T-helper 1 cell treated with Interleukin-12 subunit alpha and Interleukin-12 subunit beta and Interleukin-4 antibody, amounts not matched to agents 30 μg/mL and 1 μg/mL, for 36 hours (primary cell): ENCODE results near the gene ACADM.
"Not testable (repeated sequence)": the region's sequence is repeated elsewhere in the genome, so short reads cannot be mapped to it uniquely, and the experiment has no call there.

ENCODE experiments used
- H3K27ac Mint-ChIP-seq: one replicate; pipeline ENCODE4 v1.8.0; 2021; ENCODE audit warnings: mild to moderate bottlenecking, mixed read lengths
- H3K27me3 Mint-ChIP-seq: one replicate; pipeline ENCODE4 v1.8.0; 2021; ENCODE audit warnings: low read depth, mixed read lengths
- H3K36me3 Mint-ChIP-seq: one replicate; pipeline ENCODE4 v1.8.0; 2021; ENCODE audit warnings: low read depth, mixed read lengths
- H3K4me1 Mint-ChIP-seq: one replicate; pipeline ENCODE4 v1.8.0; 2021; ENCODE audit warnings: low read depth, mixed read lengths
- H3K4me3 Mint-ChIP-seq: one replicate; pipeline ENCODE4 v1.8.0; 2021; ENCODE audit warnings: mild to moderate bottlenecking, moderate library complexity, mixed read lengths
- H3K9me3 Mint-ChIP-seq: one replicate; pipeline ENCODE4 v1.8.0; 2021; ENCODE audit warnings: mixed read lengths

Gene ACADM

DNA sequence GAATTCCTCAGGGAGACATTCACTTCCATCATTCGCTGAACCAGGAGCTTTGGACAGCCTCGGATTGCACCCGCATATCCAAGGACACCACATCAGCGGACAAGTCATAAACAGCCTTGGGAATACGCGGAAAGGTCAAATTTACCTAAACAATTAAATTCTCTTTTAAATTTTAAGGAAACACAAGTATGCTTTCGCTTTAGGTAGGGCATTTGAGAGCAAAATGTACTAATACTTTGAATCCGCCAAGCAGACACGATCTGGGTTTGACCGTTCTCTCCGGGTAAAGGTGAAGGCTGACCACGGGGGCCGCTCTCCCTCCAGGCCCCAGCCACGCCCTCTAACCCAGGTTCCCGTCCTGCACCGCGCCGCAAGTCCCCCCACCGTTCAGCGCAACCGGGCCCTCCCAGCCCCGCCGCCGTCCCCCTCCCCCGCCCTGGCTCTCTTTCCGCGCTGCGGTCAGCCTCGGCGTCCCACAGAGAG, 479 bp upstream of the ACADM start:
- Mint-ChIP-seq H3K4me3 (peak overlapping the region; percentile 99), H3K27ac (peak overlapping the region; percentile 94), H3K27me3 (no peaks in the 10 kb centered on the region), H3K36me3 (peaks cover 2% of the 10 kb centered on the region), H3K4me1 (peaks cover 20% of the 10 kb centered on the region), H3K9me3 (no peaks in the 10 kb centered on the region)

DNA sequence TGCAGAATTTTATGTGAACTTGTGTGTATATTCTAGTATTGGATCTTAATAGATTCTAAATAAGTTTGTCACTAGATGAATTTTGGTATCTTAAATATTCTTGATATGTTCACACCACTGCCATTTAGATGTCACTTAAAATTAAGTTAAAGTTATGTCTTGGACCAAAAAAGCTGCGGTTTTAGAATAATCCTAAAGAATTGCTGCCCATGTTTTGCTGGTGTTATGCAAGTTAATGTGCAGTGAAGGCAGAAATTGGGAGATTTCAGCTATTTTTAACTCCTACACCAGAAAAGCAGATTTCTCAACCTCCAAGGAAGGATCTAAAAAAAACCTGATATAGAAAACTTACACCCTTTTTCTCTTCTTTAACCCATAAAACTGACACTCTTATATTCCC, 757 bp downstream of the ACADM start:
- H3K27me3 Mint-ChIP-seq: no peaks in the 10 kb centered on the region
- H3K36me3 Mint-ChIP-seq: peaks cover 5% of the 10 kb centered on the region
- peaks cover 20% of the 10 kb centered on the region for H3K4me1 Mint-ChIP-seq
- H3K27ac Mint-ChIP-seq: peak overlapping the region; percentile 94
- H3K4me3 Mint-ChIP-seq: peak overlapping the region; percentile 99
- no peaks in the 10 kb centered on the region for H3K9me3 Mint-ChIP-seq

DNA sequence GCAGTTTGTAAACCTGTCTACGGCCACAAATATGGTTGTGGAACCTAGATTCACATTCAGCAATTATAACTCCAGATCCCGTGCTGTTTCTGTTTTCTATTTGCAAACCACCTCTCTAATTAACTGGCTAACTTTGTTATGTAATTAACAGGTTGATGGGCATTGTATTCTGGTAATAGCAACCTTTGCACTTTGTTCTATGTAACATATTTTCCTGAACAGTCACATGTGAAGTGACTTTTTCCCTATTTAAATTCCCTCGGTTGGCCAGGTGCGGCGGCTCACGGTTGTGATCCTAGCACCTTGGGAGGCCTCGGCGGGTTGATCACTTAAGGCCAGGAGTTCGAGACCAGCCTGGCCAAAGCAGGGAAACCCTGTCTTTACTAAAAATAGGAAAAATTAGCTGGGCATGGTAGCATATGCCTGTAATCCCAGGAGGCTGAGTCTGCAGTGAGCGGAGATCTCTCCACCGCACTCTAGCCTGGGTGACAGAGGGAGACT, 1.4 kb downstream of the ACADM start:
- no peaks in the 10 kb centered on the region for H3K27me3 Mint-ChIP-seq
- no peaks in the 10 kb centered on the region for H3K9me3 Mint-ChIP-seq
- H3K27ac Mint-ChIP-seq: no peak overlapping the region
- peaks cover 20% of the 10 kb centered on the region for H3K4me1 Mint-ChIP-seq
- H3K36me3 Mint-ChIP-seq: peaks cover 5% of the 10 kb centered on the region
- peak overlapping the region; percentile 99 for H3K4me3 Mint-ChIP-seq

DNA sequence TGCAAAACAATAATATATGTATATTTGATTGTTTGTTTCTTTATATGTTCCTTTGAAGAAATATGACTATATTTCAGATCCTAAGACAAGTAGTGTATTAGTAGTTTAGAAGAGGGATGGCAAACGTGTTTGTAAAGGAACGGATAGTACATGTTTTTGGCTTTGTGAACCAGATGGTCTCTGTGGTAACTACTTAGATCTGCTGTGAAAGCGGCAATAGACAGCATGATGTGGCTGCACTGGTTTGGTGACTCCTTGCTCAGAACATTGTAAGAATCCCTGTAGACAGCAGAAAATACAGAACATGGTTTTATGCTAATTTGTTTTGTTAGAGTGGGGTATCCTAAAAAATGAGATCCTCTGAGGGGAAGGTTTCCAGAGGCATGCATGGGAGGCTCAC, 3.1 kb downstream of the ACADM start:
- no peaks in the 10 kb centered on the region for H3K9me3 Mint-ChIP-seq
- H3K27me3 Mint-ChIP-seq: no peaks in the 10 kb centered on the region
- H3K36me3 Mint-ChIP-seq: peaks cover 8% of the 10 kb centered on the region
- H3K4me3 Mint-ChIP-seq: no peak overlapping the region
- peaks cover 22% of the 10 kb centered on the region for H3K4me1 Mint-ChIP-seq
- no peak overlapping the region for H3K27ac Mint-ChIP-seq

DNA sequence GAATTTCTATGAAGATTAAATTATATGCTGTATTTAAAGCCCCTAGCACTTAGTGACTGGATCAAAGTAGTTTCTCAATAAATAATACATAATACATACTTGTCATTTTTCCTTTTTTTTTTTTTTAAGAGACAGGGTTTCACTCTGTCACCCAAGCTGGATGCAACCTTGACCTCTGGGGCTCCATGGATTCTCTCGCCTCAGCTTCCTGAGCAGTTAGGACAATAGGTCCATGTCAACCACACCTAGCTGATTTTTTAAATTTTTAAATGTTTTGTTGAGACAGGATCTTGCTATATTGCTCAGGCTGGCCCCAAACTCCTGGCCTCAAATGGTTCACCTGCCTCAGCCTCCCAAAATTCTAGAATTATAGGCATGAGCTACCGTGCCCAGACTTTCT, 5.9 kb downstream of the ACADM start:
- H3K27ac Mint-ChIP-seq: no peak overlapping the region
- no peaks in the 10 kb centered on the region for H3K27me3 Mint-ChIP-seq
- H3K36me3 Mint-ChIP-seq: peaks cover 23% of the 10 kb centered on the region
- no peak overlapping the region for H3K4me3 Mint-ChIP-seq
- H3K4me1 Mint-ChIP-seq: peaks cover 15% of the 10 kb centered on the region
- no peaks in the 10 kb centered on the region for H3K9me3 Mint-ChIP-seq

DNA sequence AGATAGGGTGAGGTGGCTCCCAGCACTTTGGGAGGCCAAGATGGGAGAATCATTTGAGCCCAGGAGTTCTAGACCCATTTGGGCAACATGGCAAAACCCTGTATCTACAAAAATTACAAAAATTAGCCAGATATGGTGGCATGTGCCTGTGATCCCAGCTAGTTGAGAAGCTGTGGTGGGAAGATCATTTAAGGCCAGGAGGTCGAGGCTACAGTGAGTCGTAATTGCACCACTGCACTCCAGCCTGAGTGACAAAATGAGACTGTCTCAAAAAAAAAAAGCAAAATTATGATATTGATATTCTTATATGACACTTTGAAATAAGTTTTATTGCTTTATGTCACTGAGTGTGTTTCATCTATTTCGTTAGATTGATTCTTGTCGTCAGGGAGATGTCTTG, 7.4 kb downstream of the ACADM start:
- H3K4me1 Mint-ChIP-seq: peaks cover 5% of the 10 kb centered on the region
- peaks cover 26% of the 10 kb centered on the region for H3K36me3 Mint-ChIP-seq
- H3K9me3 Mint-ChIP-seq: no peaks in the 10 kb centered on the region
- no peaks in the 10 kb centered on the region for H3K27me3 Mint-ChIP-seq
- no peak overlapping the region for H3K27ac Mint-ChIP-seq
- no peak overlapping the region for H3K4me3 Mint-ChIP-seq

DNA sequence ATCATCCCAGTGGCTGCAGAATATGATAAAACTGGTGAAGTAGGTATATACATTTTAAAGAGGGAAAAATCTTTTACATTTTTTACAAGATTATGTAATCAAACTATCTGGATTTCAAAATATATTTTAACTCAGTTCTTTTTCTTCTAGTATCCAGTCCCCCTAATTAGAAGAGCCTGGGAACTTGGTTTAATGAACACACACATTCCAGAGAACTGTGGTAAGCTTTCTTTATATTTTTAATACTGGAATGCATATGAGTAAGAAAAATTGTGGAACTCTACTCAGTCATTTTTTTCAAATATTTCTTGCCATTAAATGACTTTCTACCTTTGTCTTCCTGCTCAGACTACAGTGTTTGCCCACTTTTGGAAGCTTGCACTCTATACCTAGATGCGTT, 8.2 kb downstream of the ACADM start:
- Mint-ChIP-seq H3K27ac (no peak overlapping the region), H3K4me1 (peaks cover 3% of the 10 kb centered on the region), H3K9me3 (no peaks in the 10 kb centered on the region), H3K4me3 (no peak overlapping the region), H3K27me3 (no peaks in the 10 kb centered on the region), H3K36me3 (peaks cover 26% of the 10 kb centered on the region)

DNA sequence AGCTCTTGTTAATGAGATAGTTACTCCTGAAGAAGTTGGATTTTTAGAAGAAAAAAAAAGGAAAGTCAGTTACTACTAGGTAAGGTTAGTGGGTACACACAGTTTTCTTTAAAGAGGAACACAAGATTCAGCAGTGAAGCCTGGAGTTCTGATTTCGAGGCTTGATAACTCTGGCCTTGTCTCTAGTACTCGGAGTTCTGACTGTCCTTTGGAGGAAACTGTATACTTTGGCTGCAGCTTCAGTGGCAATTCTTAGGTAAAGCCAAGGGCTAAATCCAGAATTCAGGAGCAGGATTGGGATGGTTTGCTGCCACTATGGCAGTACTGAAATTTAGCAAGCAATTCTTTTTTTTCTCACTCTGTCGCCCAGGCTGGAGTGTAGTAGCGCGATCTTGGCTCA, 9.2 kb downstream of the ACADM start:
- Mint-ChIP-seq H3K4me1 (peaks cover 2% of the 10 kb centered on the region), H3K36me3 (peaks cover 27% of the 10 kb centered on the region), H3K4me3 (no peak overlapping the region), H3K9me3 (no peaks in the 10 kb centered on the region), H3K27me3 (no peaks in the 10 kb centered on the region), H3K27ac (no peak overlapping the region)

DNA sequence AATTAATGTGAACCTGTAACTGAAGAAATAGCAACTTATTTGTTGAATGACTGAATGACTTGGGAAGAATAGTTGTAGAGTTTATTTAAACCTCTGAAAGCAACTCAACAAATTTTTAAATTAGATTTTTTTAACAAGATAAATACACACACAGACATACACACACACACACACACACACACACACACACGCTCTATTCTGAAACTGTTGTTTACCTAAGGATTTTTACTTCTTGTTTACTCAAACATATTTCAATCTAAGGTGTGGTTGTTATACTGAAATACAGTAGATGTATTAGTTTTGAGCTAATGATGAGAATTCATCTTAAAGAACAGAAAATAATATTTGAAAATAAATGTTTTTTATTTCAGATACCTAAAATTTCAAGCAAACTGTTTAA, 11.5 kb downstream of the ACADM start:
- Mint-ChIP-seq H3K27me3 (no peaks in the 10 kb centered on the region), H3K9me3 (no peaks in the 10 kb centered on the region), H3K4me1 (peaks cover 2% of the 10 kb centered on the region), H3K27ac (no peak overlapping the region), H3K4me3 (no peak overlapping the region), H3K36me3 (peaks cover 31% of the 10 kb centered on the region)

DNA sequence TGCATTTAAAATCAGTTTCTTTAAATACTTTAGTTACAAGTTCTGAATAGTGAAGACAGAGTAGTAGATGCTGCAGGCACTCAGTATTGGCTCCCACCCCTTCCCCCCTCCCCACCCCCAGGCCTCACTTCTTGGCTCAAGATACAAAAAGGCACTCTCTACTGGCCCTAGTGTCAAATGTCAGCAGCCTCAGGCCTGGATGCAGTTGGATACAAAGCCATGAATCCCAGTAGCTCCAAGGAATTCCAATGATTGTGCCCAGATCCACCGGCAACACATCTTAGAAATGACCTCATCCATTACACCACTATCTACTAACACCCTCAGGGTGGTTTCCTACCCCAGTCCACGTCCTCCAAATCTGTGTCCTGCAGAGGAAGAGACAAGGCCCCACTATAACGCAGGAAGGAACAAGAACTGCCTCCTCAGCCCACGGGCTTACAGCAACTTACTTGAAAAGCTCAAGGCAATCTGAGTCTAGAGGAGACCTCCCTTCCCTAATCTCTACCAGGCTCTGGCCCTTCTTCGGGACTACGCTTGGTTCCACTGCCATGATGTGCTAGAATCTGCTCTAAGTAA, 17.6 kb downstream of the ACADM start:
- H3K36me3 Mint-ChIP-seq: peaks cover 25% of the 10 kb centered on the region
- no peaks in the 10 kb centered on the region for H3K27me3 Mint-ChIP-seq
- no peak overlapping the region for H3K27ac Mint-ChIP-seq
- no peaks in the 10 kb centered on the region for H3K9me3 Mint-ChIP-seq
- H3K4me3 Mint-ChIP-seq: no peak overlapping the region
- peaks cover 13% of the 10 kb centered on the region for H3K4me1 Mint-ChIP-seq

DNA sequence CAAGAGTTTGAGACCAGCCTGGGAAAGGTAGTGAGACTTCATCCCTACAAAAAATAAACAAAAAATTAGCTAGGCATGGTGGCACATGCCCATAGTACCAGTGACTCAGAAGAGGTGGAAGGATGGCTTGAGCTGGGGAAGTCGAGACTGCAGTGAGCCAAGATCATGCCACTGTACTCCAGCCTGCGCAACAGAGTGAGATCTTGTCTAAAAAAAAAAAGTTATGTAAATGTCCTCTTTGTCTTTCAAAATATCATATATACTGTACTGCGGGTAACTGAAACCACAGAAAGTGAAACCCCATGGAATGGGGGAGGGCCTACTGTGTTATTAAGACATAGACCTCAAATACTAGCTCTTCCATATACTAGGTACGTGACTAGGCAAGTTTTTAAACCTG, 20.8 kb downstream of the ACADM start:
- Mint-ChIP-seq H3K27me3 (no peaks in the 10 kb centered on the region), H3K9me3 (no peaks in the 10 kb centered on the region), H3K27ac (no peak overlapping the region), H3K4me1 (peaks cover 13% of the 10 kb centered on the region), H3K36me3 (peaks cover 18% of the 10 kb centered on the region), H3K4me3 (no peak overlapping the region)

DNA sequence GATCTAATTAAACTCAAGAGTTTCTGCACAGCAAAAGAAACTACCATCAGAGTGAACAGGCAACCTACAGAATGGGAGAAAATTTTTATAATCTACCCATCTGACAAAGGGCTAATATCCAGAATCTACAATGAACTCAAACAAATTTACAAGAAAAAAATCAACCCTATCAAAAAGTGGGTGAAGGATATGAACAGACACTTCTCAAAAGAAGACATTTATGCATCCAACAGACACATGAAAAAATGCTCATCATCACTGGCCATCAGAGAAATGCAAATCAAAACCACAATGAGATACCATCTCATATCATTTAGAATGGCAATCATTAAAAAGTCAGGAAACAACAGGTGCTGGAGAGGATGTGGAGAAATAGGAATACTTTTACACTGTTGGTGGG, 32.7 kb downstream of the ACADM start:
- not testable (repeated sequence) for H3K27me3 Mint-ChIP-seq, H3K27ac Mint-ChIP-seq, H3K4me3 Mint-ChIP-seq, H3K4me1 Mint-ChIP-seq
- H3K9me3 Mint-ChIP-seq: peaks cover 25% of the 10 kb centered on the region
- peaks cover 58% of the 10 kb centered on the region for H3K36me3 Mint-ChIP-seq

DNA sequence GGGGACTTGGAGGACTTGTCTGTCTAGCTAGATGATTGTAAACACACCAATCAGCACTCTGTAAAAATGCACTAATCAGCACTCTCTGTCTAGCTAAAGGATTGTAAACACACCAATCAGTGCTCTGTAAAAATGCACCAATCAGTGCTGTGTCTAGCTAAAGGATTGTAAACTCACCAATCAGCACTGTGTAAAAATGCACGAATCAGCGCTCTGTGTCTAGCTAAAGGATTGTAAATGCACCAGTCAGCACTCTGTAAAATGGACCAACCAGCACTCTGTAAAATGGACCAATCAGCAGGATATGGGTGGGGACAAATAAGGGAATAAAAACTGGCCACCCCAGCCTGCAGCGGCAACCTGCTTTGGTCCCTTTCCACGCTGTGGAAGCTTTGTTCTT, 34.0 kb downstream of the ACADM start:
- not testable (repeated sequence) for H3K27ac Mint-ChIP-seq, H3K4me1 Mint-ChIP-seq, H3K27me3 Mint-ChIP-seq, H3K4me3 Mint-ChIP-seq
- H3K36me3 Mint-ChIP-seq: peaks cover 47% of the 10 kb centered on the region
- peaks cover 25% of the 10 kb centered on the region for H3K9me3 Mint-ChIP-seq

DNA sequence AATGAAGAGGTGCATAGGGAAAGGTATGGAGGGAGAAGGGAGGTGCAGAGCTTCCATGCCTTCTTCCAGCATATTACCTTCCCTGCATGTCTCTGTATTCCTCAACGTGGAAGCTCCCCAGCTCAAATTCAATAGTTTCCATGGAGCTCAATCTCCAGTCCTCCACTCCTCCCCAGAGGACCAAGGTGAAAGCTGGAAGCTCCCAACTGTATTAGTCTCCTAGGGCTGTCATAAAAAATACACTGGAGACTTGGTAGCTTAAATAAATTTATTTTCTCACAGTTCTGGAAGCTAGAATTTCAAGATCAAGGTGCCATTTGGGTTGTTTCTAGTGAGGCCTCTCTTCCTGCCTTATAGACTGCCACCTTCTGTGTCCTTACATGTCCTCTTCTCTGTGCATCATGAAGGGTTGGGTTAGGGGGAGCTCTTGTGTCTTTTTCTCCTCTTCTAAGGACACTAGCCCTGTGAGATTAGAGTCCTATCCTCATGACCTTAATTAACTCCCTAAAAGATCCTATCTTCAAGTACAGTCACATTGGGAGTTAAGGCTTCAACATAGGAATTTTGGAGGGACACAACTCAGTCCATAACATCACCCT, 39.6 kb downstream of the ACADM start:
- H3K36me3 Mint-ChIP-seq: peaks cover 3% of the 10 kb centered on the region
- no peak overlapping the region for H3K27ac Mint-ChIP-seq
- H3K4me3 Mint-ChIP-seq: no peak overlapping the region
- H3K27me3 Mint-ChIP-seq: no peaks in the 10 kb centered on the region
- H3K9me3 Mint-ChIP-seq: no peaks in the 10 kb centered on the region
- no peaks in the 10 kb centered on the region for H3K4me1 Mint-ChIP-seq

DNA sequence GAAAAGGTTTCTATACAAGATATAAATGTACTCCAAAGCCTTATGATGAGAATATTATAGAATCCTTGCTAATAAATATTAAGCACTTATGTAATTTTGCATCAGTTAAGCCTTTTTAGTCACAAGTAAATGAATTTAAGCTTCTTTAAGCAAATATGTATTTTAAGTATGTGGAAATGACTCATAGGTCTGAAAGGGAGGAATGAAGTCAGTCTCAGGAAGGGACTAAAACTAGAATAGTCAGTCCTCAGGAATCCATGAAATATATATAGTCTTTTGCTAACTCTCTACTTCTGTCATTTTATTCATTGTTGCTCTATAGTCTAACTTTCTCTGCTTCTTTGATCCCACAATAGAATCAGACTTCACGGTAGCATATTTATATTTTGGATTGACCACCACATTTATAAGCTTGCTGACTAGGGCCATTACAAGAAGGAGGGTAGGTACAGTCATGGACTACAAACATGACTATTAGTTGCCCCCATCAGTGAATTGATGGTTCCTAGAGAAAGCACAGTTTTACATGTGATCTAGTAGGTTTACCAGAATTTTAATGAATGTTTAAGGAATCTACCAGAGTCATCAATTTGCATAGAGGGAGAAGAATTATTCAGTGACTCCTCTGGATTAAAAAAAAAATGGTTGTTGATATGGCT, 41.3 kb downstream of the ACADM start:
- H3K4me3 Mint-ChIP-seq: no peak overlapping the region
- H3K27ac Mint-ChIP-seq: no peak overlapping the region
- H3K27me3 Mint-ChIP-seq: no peaks in the 10 kb centered on the region
- H3K9me3 Mint-ChIP-seq: no peaks in the 10 kb centered on the region
- H3K4me1 Mint-ChIP-seq: no peaks in the 10 kb centered on the region
- peaks cover 2% of the 10 kb centered on the region for H3K36me3 Mint-ChIP-seq
